ENCODE measurements around the gene ABCG5.
A peak's percentile ranks its signal among the peaks of the same experiment; 100 is the strongest.

Gene ABCG5

GRCh38 chr2:43802135-43802534, 36.5 kb downstream of the ABCG5 start:
- H3K4me3 ChIP-seq (ENCODE audit: low read depth, low read length): no peak overlapping the region
- in situ Hi-C loops (cut with HindIII; ENCODE audit: low sequenced_read_pairs): no loop called here
- TF ChIP-seq CTCF (IDR thresholded peaks at IDR 0.05; ENCODE audit: low read depth, low read length): no peak
- DNase-seq (ENCODE audit: low read depth, low spot score): no peak

GRCh38 chr2:43800894-43801293, 37.7 kb downstream of the ABCG5 start:
- no peak for TF ChIP-seq CTCF (IDR thresholded peaks at IDR 0.05; ENCODE audit: low read depth, low read length)
- in situ Hi-C loops (cut with HindIII; ENCODE audit: low sequenced_read_pairs): no loop called here
- H3K4me3 ChIP-seq (ENCODE audit: low read depth, low read length): no peak overlapping the region
- no peak for DNase-seq (ENCODE audit: low read depth, low spot score)

GRCh38 chr2:43798300-43798699, 40.3 kb downstream of the ABCG5 start:
- DNase-seq (ENCODE audit: low read depth, low spot score): no peak
- in situ Hi-C loops (cut with HindIII; ENCODE audit: low sequenced_read_pairs): no loop called here
- TF ChIP-seq CTCF (IDR thresholded peaks at IDR 0.05; ENCODE audit: low read depth, low read length): peak; percentile 8

GRCh38 chr2:43796206-43796605, 42.4 kb downstream of the ABCG5 start:
- no peak for TF ChIP-seq CTCF (IDR thresholded peaks at IDR 0.05; ENCODE audit: low read depth, low read length)
- in situ Hi-C loops (cut with HindIII; ENCODE audit: low sequenced_read_pairs): no loop called here
- no peak overlapping the region for H3K4me3 ChIP-seq (ENCODE audit: low read depth, low read length)
- no peak for DNase-seq (ENCODE audit: low read depth, low spot score)

More at GRCh38 chr2:43798300-43798699, 40.3 kb downstream of the ABCG5 start:
- H3K4me3 ChIP-seq (ENCODE audit: low read depth, low read length): no peak overlapping the region

GRCh38 chr2:43794956-43795355, 43.7 kb downstream of the ABCG5 start:
- no peak overlapping the region for H3K4me3 ChIP-seq (ENCODE audit: low read depth, low read length)
- no peak for DNase-seq (ENCODE audit: low read depth, low spot score)
- TF ChIP-seq CTCF (IDR thresholded peaks at IDR 0.05; ENCODE audit: low read depth, low read length): no peak
- in situ Hi-C loops (cut with HindIII; ENCODE audit: low sequenced_read_pairs): no loop called here

GRCh38 chr2:43792653-43793052, 46.0 kb downstream of the ABCG5 start:
- H3K4me3 ChIP-seq (ENCODE audit: low read depth, low read length): no peak overlapping the region
- no peak for TF ChIP-seq CTCF (IDR thresholded peaks at IDR 0.05; ENCODE audit: low read depth, low read length)
- DNase-seq (ENCODE audit: low read depth, low spot score): no peak
- in situ Hi-C loops (cut with HindIII; ENCODE audit: low sequenced_read_pairs): no loop called here

All from astrocyte of the spinal cord (primary cell).